H9 (cell line): ENCODE measurements around the gene PLRG1. TPM values are rescaled to one million over a fixed set of nuclear protein-coding genes. Genes with fewer than 3 reads are reported as not detected.

Source experiments
- DNase-seq: peaks from one replicate; pipeline ENCODE4 v3.0.0-alpha.2; 2017
- H2AFZ ChIP-seq: one replicate; pipeline ENCODE4 v1.6.1; 2013; ENCODE audit warnings: mild to moderate bottlenecking, low read length, control low read depth, moderate library complexity
- H2AK5ac ChIP-seq: 2 replicates; pipeline ENCODE4 v1.6.1; 2013; ENCODE audit warnings: low read length, control low read depth, mixed read lengths; ENCODE audit not compliant: insufficient read length
- H2BK120ac ChIP-seq: one replicate; pipeline ENCODE4 v1.6.1; 2013; ENCODE audit warnings: low read depth, mild to moderate bottlenecking, low read length, control low read depth, inconsistent platforms; ENCODE audit not compliant: poor library complexity, severe bottlenecking
- H2BK12ac ChIP-seq: 2 replicates; pipeline ENCODE4 v1.6.1; 2013; ENCODE audit warnings: low read length, control low read depth, mixed read lengths, low read depth; ENCODE audit not compliant: insufficient read length
- H2BK15ac ChIP-seq: 2 replicates; pipeline ENCODE4 v1.6.1; 2013; ENCODE audit warnings: low read depth, low read length, control low read depth
- H2BK20ac ChIP-seq: one replicate; pipeline ENCODE4 v1.6.1; 2013; ENCODE audit warnings: low read depth, mild to moderate bottlenecking, low read length, control low read depth, inconsistent platforms; ENCODE audit not compliant: poor library complexity, severe bottlenecking
- H2BK5ac ChIP-seq: 2 replicates; pipeline ENCODE4 v1.6.1; 2013; ENCODE audit warnings: low read length, control low read depth, mixed read lengths; ENCODE audit not compliant: insufficient read length
- H3K14ac ChIP-seq: 2 replicates; pipeline ENCODE4 v1.6.1; 2013; ENCODE audit warnings: low read length, control low read depth; ENCODE audit not compliant: insufficient read depth
- H3K18ac ChIP-seq: 2 replicates; pipeline ENCODE4 v1.6.1; 2013; ENCODE audit warnings: low read depth, mild to moderate bottlenecking, mixed read lengths, low read length, control low read depth; ENCODE audit not compliant: insufficient read length
- H3K23ac ChIP-seq: 2 replicates; pipeline ENCODE4 v1.6.1; 2013; ENCODE audit warnings: low read length, control low read depth, mixed read lengths, low read depth; ENCODE audit not compliant: insufficient read length
- H3K23me2 ChIP-seq: 2 replicates; pipeline ENCODE4 v1.6.1; 2013; ENCODE audit warnings: low read depth, mild to moderate bottlenecking, mixed read lengths, low read length, control low read depth; ENCODE audit not compliant: insufficient read length, poor library complexity, severe bottlenecking
- H3K27ac ChIP-seq: 2 replicates; pipeline ENCODE4 v1.5.1; 2013; ENCODE audit warnings: low read length, control low read depth, mixed read lengths, low read depth; ENCODE audit not compliant: insufficient read length
- H3K27me3 ChIP-seq: 2 replicates; pipeline ENCODE4 v1.6.1; 2013; ENCODE audit warnings: low read length, control low read depth, inconsistent platforms; ENCODE audit not compliant: insufficient read depth
- H3K4ac ChIP-seq: 2 replicates; pipeline ENCODE4 v1.6.1; 2013; ENCODE audit warnings: low read depth, mild to moderate bottlenecking, control low read depth, inconsistent platforms, low read length, moderate library complexity
- H3K4me1 ChIP-seq: 2 replicates; pipeline ENCODE4 v1.6.1; 2013; ENCODE audit warnings: low read length, control low read depth, inconsistent platforms; ENCODE audit not compliant: insufficient read depth
- H3K4me2 ChIP-seq: 2 replicates; pipeline ENCODE4 v1.6.1; 2013; ENCODE audit warnings: low read length, control low read depth, mixed read lengths; ENCODE audit not compliant: insufficient read length, insufficient read depth
- H3K56ac ChIP-seq: 2 replicates; pipeline ENCODE4 v1.6.1; 2013; ENCODE audit warnings: low read depth, mild to moderate bottlenecking, mixed read lengths, low read length, control low read depth; ENCODE audit not compliant: insufficient read length
- H3K79me1 ChIP-seq: 2 replicates; pipeline ENCODE4 v1.6.1; 2013; ENCODE audit warnings: low read depth, mild to moderate bottlenecking, moderate library complexity, low read length, control low read depth, inconsistent platforms; ENCODE audit not compliant: insufficient read depth, poor library complexity, severe bottlenecking
- H3K79me2 ChIP-seq: 2 replicates; pipeline ENCODE4 v1.6.1; 2013; ENCODE audit warnings: low read length, control low read depth, inconsistent platforms; ENCODE audit not compliant: insufficient read depth
- H3K9ac ChIP-seq: 2 replicates; pipeline ENCODE4 v1.6.1; 2013; ENCODE audit warnings: low read length, control low read depth, mixed read lengths; ENCODE audit not compliant: insufficient read length; ENCODE audit errors: extremely low read depth
- H3K9me3 ChIP-seq: one replicate; pipeline ENCODE4 v1.6.1; 2013; ENCODE audit warnings: low read depth, low read length, inconsistent platforms; ENCODE audit not compliant: control insufficient read depth
- H3T11ph ChIP-seq: one replicate; pipeline ENCODE4 v1.6.1; 2013; ENCODE audit warnings: mild to moderate bottlenecking, low read length, control low read depth, inconsistent platforms
- H4K20me1 ChIP-seq: one replicate; pipeline ENCODE4 v1.6.1; 2013; ENCODE audit not compliant: control insufficient read depth, insufficient read length, insufficient read depth
- H4K5ac ChIP-seq: 2 replicates; pipeline ENCODE4 v1.6.1; 2013; ENCODE audit warnings: low read depth, mild to moderate bottlenecking, mixed read lengths, low read length, control low read depth; ENCODE audit not compliant: insufficient read length
- H4K8ac ChIP-seq: replicated peaks from 2 replicates; pipeline ENCODE4 v1.6.1; 2013; ENCODE audit warnings: low read length, control low read depth, mixed read lengths, low read depth; ENCODE audit not compliant: insufficient read length
- H4K91ac ChIP-seq: 2 replicates; pipeline ENCODE4 v1.6.1; 2013; ENCODE audit warnings: low read depth, mild to moderate bottlenecking, moderate library complexity, mixed read lengths, low read length, control low read depth; ENCODE audit not compliant: insufficient read length
- H3K27ac Mint-ChIP-seq, 3 experiments: 2 replicates in 2 of 3; 3 replicates in 1 of 3; pipeline ENCODE4 v1.8.0; 2020 to 2021; ENCODE audit warnings: mixed read lengths in 3 of 3, mild to moderate bottlenecking in 1 of 3, moderate library complexity in 1 of 3
- H3K27me3 Mint-ChIP-seq: 2 replicates; pipeline ENCODE4 v1.8.0; 2021; ENCODE audit warnings: low read depth, mild to moderate bottlenecking, moderate library complexity, mixed read lengths
- H3K36me3 Mint-ChIP-seq, 3 experiments: 2 replicates in 2 of 3; 3 replicates in 1 of 3; pipeline ENCODE4 v1.8.0; 2020 to 2021; ENCODE audit warnings: low read depth in 3 of 3, mixed read lengths in 3 of 3; ENCODE audit not compliant: insufficient read depth in 1 of 3
- H3K4me1 Mint-ChIP-seq, 2 experiments: 2 replicates each; pipeline ENCODE4 v1.8.0; 2020; ENCODE audit warnings: mixed read lengths in 2 of 2
- H3K4me3 Mint-ChIP-seq, 2 experiments: 2 replicates in 1 of 2; 3 replicates in 1 of 2; pipeline ENCODE4 v1.8.0; 2020 to 2021; ENCODE audit warnings: mild to moderate bottlenecking in 2 of 2, mixed read lengths in 2 of 2, moderate library complexity in 1 of 2
- H3K9me3 Mint-ChIP-seq, 2 experiments: 2 replicates in 1 of 2; 3 replicates in 1 of 2; pipeline ENCODE4 v1.8.0; 2020; ENCODE audit warnings: mild to moderate bottlenecking in 2 of 2, mixed read lengths in 2 of 2, moderate library complexity in 1 of 2
- CTCF ChIP-seq: fragments of 200-600 bp; sonication (generic); conservative IDR thresholded peaks from 3 replicates; pipeline ENCODE4 v1.8.0; 2021; ENCODE audit warnings: antibody characterized with exemption, mild to moderate bottlenecking
- total RNA-seq: library from RNA; stranded (reverse); gene quantifications from 2 replicates; pipeline ENCODE4 v1.2.1, GENCODE V29; 2021

PLRG1 gene
- total RNA-seq, 1 experiment from 2014 or later: 113 TPM

GRCh38 chr4:154521607-154522006 is 28.6 kb downstream of the PLRG1 start:
- H3K4me1 Mint-ChIP-seq: no peaks in the 10 kb centered on the region
- Histone ChIP-seq H3K9ac (no peak overlapping the region), H2BK12ac (no peak overlapping the region), H3K9me3 (no peaks in the 10 kb centered on the region), H4K91ac (no peak overlapping the region), H3K56ac (no peak overlapping the region), H3K18ac (no peak overlapping the region), H4K8ac (no peak overlapping the region), H3K23me2 (no peaks in the 10 kb centered on the region), H3T11ph (no peak overlapping the region), H3K27me3 (no peaks in the 10 kb centered on the region), H3K4me1 (no peaks in the 10 kb centered on the region), H2AK5ac (no peak overlapping the region), H2BK5ac (no peak overlapping the region), H3K79me1 (no peaks in the 10 kb centered on the region), H4K20me1 (no peaks in the 10 kb centered on the region), H3K4ac (no peak overlapping the region), H3K4me2 (no peak overlapping the region), H2BK120ac (no peak overlapping the region), H3K23ac (no peak overlapping the region), H2BK20ac (no peak overlapping the region), H2AFZ (no peak overlapping the region), H3K79me2 (no peaks in the 10 kb centered on the region), H2BK15ac (no peak overlapping the region), H3K14ac (no peak overlapping the region), H3K27ac (no peak overlapping the region), H4K5ac (no peak overlapping the region)
- H3K27me3 Mint-ChIP-seq: peaks cover 1% of the 10 kb centered on the region
- H3K36me3 Mint-ChIP-seq: no peaks in the 10 kb centered on the region
- TF ChIP-seq CTCF: no peak
- H3K27ac Mint-ChIP-seq: no peak overlapping the region; a peak in 1 of 7 replicates
- H3K4me3 Mint-ChIP-seq: no peak overlapping the region
- no peak for DNase-seq
- no peaks in the 10 kb centered on the region for H3K9me3 Mint-ChIP-seq
